Left cardiac atrium (tissue), 4 donors: ENCODE results near the gene ZNF516. TPM values are rescaled to one million over a fixed set of nuclear protein-coding genes. Genes with fewer than 3 reads are reported as not detected.

ENCODE experiments used
- ATAC-seq, 2 donors: fragments of 200-7000 bp; cut with Tn5 transposase; one replicate each; pipeline ENCODE4 v1.9.1; 2020; ENCODE audit warnings: mild to moderate bottlenecking in 2 of 2, moderate library complexity in 2 of 2
- DNase-seq: peaks from one replicate; pipeline ENCODE4 v3.0.0-alpha.2; 2020
- intact Hi-C, 2 donors: fragments of 100-400 bp; cut with DNase I; formaldehyde crosslinking; loops; one replicate each; pipeline versions ENCODE4 v1.14.1 to v1.15.1; 2022 to 2023
- total RNA-seq, 2 donors: library from RNA; stranded (reverse); fragmentation: NEBNext Ultra II Directional; extraction: Animal tissue kit (Norgen Biotek cat#: 25700); gene quantifications; one replicate each; pipeline ENCODE4 v1.2.1, GENCODE V29; 2021
- donor health status: DM: no; HTN: yes; CAD: no.
- donor health status: DM: no; HTN: yes; CAD: no; lungs with severe emphysema.
- donor health status: DM: yes; HTN: yes; CAD: no.
- donor health status: Dilated cardiomyopathy.

Gene ZNF516
- total RNA-seq, 2 donors from 2014 or later, result 14.9 to 15.7 TPM

DNA sequence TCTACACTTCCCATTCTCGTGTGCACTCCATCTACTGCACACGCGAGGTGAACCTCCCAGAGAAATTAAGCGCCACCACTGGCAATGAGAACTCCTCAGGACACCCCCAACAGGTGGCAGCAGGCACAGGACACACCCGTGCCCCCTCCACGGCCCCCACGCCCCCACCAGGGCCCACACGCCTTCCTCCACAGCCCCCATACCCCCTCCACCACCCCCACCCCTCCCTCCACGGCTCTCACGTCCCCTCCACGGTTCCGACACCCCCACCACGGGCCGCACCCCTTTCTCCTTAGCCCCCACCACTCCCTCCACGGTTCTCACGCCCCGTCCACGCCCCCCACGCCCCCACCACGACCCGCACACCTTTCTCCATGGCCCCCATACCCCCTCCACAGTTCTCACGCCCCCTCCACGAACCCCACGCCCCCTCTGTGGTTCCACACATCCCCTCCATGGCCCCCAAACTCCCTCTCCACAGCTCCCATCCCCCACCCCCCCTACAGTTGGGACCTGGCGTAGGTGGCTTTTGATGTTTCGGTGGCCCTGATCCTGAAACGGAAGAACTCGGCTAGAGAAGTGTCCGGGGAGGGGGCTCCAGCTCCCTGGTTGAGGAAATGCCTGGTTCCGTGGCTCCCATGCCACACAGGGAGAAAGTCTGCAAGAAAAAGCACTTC is 110.8 kb downstream of the ZNF516 start:
- no peak for ATAC-seq
- DNase-seq, result no peak
- intact Hi-C loops, result no loop called here

DNA sequence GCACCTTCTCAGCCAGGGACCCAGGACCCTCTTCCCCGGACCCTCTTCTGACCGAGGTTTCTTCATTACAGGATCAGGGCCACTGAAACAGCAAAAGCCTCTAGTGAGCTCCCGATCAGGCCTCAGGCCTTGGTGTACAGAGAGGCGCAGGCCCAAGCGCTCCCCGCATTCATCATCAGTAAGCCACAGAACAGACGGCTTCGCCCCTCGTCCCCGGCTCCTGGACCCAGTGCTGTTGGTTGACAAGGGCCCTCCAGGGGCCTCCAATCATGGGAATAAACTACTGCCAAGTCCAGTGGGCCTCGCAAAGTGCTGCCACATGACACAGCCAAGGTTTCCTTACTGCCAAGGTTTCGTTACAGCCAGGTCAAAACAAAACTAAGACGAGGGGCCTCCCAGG is 111.4 kb downstream of the ZNF516 start:
- ATAC-seq (no peak), DNase-seq (no peak)
- intact Hi-C loops, result no loop called here

DNA sequence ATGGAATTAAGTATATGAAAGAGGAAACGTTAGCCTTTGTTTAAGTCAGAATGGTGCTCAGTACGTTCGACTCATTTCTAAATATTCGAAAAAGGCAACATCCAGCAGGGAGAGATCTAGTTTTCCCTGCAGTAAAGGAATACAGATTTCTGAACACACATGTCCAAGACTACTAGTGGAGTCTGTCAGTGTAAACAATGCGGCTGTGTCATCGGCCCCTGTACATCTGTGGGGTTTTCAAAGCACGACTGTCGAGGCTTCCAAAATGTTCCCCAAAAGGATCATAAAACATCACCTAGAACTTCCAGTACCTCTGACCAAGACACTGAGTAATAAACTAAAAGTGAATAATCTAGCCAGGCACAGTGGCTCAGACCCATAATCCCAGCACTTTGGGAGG is 112.8 kb downstream of the ZNF516 start:
- ATAC-seq (no peak), DNase-seq (no peak)
- intact Hi-C loops, result no loop called here

DNA sequence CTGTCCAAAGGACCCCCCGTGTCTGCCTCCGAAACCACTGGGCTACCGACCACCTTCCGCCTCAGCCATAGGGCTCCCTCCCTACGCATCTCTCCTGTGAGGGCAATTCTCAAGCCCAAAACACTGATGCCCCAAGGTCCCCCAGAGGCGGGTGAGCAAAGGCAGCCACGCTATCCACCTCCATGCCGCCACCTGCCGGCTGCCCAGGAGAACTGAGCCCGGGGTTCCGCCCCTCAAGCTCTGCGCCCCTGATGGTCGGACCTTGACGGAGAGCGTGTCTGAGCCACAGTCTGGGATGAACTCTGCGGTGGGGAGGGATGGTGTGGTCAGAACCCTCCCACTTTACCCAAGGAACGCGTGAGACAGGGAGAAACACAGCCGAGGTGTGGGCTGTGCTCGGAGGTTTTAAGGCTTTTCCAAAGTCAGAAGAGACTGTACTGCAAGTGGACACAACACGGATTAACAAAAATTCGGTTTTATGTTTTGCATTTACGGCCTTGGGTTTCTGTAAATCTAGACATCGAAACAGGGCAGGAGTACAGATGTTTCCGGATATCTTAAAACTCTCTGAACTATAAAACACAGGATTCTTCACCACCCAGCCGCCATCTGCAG is 114.1 kb downstream of the ZNF516 start:
- intact Hi-C loops, result no loop called here
- no peak for ATAC-seq
- no peak for DNase-seq

DNA sequence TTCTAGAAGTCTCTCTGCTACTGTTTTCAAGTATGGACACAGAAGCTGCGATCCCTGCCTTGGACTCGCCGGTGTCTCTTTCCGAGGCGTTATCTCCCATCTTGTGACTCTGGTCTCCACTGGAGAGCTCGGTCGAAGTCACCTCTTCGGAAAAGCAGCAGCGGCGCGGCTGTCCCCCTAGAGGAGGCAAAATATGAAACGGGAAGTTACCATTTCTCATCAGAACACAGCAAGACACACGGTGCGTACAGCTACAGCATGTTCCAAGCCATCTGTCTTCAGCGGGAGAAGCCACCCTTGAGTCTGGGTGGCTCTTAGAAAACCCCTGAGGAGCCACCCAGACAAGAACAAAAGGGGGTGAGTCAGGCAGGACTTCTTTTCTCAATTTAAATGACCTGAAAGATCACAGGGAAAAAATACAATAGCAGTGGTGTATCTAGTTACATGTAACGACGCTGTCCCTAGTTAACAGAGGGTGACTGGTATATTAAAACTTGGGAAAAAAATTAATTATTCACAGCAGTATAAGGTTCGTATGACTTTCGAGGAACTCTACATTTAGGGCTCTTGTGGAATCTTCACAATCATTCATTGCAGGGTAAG is 114.8 kb downstream of the ZNF516 start:
- intact Hi-C loops, result no loop called here
- DNase-seq (no peak), ATAC-seq (no peak)

DNA sequence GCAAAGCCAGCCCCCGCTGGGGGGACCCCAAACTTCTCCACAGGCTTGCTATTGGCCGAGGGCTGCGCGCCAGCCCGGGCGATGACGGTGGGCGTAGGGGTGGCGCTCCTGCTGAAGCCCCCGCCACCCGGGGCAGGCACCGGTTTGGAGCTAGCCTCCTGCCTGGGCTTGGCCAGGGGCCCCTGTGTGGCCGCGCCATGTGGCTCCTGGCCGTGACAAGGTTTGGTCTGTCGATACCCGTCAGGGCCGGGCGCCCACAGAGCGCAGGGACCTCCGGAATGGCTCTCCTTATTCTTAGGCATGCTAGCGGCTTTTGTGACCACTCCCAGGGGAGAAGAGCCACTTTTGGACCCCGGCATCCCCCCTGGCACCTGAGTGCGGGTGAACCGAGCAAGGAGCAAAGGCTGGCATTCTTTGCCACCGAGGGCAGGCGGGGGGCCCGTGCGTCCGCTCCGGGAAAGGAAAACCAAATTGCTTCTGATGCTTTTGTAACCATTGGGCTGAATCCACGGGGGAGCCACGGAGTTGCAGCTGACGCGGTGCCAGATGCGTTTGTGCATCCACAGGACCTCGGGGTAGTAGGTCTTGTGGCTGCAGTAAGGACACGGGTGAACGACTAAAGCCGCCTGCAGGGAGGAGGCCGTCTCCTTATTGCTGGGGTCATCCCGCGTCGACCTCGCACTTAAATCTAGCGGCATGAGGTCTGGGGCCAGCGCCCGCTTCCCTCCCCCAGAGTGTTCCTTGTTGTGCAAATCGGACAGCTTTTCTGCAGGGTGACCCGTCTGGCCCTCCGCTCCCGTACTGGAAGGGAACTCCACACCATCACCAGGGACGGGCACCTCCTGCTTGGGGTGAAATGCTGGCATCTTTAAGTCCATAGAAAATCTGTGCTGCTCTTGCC is 115.6 kb downstream of the ZNF516 start:
- intact Hi-C loops, result no loop called here
- ATAC-seq, result no peak
- DNase-seq, result no peak

DNA sequence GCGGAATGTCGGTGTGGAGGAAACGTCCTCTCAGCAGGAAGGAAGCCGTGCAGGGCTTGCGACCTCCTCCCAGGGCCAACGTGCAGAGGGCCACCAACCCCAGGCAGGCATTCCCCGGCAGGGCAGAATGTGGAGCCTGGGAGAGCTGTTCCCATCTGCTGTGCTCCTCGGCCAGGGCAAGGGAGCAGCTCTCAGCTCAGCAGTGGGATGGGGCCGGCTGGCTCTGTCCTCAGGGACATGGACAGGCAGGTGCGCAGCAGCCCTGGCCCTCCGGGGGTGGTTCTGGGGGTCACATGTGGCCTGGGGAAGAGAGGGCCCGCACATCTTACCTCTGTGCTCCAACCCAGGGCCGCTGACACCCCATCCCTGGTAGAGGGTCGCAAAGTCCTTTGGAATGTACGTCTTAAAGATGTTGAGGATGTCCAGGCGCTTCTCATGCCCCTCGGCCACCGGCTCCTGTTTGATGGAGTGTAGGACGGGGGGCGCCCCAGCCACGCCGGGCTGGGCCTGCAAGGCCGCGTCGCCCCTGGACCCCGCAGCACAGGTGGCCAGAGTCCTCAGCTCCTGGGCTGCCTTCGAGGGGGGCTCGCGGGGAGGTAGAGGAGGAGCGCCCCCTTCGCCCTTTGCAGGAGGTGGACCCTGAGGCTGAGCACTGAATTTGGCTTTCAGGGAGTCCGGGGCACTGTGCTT is 116.4 kb downstream of the ZNF516 start:
- DNase-seq (no peak), ATAC-seq (no peak)
- intact Hi-C loops, result no loop called here

DNA sequence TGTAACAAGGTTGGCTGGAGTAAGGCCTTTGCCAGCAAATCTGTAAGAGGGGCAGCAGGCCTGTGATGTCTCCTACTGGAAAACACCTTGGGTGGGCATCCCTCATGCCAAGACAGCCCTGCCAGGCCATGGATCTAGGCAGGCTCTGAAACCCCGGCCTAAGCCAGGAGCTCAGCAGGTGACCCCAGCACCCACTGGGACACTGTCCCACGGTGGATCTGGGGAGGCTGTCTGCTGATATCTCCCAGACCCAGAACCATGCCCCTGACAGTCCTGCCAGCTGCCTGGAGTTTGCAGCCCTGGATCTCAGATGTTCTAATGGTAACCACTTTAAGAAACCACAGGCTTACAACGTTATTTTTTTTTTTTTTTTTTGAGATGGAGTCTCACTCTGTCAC is 117.7 kb downstream of the ZNF516 start:
- intact Hi-C loops, result no loop called here
- DNase-seq (no peak), ATAC-seq (no peak)

DNA sequence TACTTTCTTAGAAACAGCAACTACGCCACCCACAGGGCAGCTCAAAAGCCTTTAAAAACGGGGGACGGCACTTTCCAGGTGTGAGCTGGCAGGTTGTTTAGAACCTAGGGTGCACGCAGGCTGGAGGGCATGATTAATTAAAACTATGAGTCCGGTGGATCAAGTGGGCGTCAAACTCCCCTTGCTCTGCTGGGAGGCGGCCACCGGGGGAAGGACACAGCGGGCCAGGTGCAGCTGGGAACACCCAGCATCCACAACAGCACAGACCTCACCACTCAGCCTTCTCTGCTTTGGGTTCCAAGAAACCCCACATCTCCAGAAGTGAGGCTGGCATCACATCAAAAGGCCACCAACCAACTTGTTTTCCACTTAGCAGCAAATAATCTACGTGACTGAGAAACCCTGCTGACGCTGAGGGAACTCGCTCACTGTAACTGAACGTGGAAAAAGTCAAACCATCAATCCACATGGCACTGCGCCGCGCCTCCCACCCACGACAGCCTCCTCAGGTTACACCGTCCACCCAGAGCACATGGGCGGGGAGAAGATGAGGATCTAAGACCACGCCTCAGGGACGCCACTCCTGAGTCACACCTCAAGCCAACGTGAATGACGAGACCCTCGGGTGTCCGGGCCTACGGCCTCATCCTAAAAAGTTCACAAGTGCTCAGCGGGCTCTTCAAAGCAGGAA is 118.2 kb downstream of the ZNF516 start:
- intact Hi-C loops, result no loop called here
- ATAC-seq, result no peak
- DNase-seq, result no peak

DNA sequence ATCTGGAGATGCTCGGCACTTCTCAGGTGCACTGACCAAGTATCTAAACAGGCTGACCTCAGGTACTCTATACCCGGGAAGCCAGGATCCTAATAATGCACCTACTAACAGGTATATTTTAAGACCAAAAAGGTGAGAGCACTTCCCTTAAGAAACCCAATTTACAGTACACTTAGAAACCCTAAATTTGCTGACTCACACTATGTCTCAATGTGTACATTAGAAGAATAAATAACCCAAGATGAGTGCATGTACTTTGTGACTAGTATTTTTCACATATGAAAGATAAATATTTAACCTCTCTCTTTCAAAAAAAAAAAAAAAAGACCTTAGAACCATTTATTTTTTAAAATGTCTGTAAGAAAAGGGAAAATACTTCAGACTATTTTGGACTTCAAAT is 118.8 kb downstream of the ZNF516 start:
- DNase-seq (no peak), ATAC-seq (no peak)
- intact Hi-C loops, result no loop called here

DNA sequence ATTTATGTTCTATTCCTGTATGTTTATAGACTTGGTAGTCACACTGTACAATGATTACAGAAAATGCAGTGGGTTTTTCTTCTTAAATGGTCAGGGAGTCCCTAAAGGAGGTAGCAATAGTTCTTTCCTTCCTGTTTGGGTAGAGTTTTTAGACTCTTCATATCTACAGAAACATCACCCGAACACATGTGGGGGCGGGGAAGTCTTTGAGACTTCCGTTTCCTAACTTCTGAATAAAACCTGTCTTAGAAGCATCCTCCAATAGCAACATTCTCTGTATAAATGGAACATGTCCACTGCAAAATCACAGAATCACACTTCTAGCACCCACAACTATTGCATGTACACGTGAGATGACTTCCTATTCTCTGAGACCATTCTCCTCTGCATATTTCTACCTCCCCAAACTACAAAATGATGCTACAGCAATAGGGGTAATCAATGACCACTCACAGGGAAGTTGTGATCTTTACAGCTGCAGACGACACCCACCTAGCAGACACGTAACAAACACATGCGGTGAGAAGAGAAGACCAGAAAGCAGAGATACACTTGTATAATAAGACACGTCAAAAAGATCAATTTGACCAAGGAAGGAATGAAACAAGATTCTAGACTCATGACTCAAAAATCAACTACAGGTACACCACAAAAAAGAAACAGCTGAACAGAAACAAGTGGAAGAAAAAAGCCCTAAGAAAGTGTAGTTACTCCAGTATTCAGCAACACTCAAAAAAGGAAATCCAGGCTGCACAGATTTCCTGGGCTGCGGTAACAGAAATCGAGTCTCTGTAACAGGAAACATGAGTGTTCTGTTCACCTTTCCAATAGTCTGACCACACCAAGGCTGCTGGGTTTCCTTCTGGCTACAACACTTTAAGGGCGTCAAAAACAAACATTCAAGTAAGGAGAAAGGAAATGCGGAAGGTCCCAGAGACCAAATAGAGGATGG is 120.4 kb downstream of the ZNF516 start:
- intact Hi-C loops, result no loop called here
- ATAC-seq (no peak), DNase-seq (no peak)

DNA sequence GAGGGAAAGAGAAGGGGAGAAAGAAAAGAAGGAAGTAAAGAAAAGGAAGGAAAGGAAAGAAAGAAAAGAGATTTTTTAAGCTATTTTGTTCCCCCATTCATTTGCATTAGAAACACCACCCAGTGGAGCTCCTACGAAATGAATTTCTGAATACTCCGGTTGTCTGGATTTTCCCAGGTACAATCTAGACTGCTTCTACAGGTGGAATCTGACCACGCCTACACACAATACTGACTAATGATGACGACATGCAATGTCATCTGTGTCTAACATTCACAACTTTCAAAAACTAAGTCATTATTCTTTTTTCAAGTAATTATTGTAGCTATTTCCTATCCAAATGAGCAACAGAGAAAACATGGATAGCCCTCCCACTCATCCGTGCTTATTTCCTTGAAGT is 121.7 kb downstream of the ZNF516 start:
- intact Hi-C loops, result no loop called here
- no peak for ATAC-seq
- no peak for DNase-seq

DNA sequence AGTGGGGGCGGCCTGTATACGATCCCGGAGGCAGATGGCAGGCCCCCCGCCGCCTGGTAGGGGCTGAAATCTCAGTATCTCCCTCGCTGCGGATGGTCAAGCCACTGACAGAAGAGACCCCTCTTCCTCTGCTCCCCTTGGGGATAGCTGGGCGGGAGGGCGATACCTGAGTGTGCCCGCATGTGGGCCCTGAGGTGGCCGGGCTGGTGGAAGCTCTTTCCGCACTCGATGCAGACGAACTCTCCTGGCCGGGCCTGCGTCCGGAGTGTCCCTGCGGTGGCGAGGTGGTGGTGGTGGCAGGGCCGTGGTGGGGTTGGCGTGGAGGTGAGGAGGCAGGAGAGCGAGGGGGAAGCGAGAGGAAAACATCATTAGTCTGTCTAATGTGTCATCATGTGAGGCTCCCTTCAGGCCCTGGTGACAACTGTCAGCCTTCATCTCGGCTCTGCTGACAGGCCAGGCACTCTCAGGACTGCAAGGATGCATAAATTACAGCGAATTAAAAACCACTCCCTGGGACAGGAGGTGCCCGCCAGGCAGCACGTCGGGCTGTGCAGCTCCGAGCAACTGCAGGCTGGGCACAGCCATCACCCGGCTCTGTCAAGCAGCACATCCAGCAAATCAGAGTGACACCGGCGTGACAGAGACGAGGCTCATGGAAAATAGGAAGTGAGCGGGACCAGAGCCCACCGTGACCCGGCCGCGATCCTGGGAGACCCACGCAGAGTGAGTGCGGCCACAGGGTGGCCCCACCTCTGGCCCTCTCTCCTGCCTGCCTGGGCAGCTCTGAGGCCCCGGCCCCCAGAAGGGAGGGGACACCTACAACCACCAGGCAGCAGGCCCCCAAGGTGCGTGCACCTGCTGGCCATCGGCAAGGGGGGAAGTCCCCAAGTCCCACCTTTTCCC is 123.5 kb downstream of the ZNF516 start:
- DNase-seq (no peak), ATAC-seq (no peak)
- intact Hi-C loops, result no loop called here

DNA sequence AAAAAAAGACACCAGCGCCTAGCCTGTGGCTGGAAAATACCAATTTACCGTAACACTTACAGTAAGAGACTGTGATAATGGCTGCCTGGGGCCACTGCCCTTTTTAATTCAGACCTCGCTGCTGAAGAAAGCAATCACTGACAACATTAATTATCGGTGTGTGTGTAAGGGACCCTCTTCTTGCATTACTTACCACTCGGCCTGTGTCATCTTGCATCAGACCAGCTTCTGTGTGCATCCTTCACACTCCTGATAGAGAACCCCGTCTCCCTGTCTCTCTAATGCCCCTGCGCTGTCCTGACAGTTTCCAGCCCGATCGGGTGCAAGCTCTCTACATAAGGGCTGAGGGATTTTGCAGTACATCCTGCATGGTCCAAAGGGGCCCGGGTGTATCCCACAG is 124.4 kb downstream of the ZNF516 start:
- intact Hi-C loops, result no loop called here

DNA sequence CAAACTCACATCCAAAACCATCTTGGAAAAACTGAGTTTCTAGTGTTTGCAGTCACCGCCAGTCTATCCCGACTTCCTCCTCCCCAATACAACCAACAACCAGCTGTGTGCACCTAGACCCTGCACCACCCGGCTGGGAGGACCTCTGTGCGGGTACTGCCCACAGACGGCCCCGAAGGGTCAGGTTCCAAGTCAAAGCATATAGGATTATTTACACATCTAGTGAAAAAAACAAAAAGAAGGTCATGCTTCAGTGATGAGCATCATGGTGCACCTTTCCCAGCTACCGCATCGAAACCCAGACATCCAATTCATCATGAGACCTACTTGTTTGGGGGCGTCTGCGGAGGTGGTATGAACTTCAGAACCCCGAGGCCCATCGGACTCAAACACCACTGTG is 124.8 kb downstream of the ZNF516 start:
- no peak for DNase-seq
- intact Hi-C loops, result no loop called here

More for the DNA sequence above, 124.4 kb downstream of the ZNF516 start:
- no peak for ATAC-seq
- DNase-seq, result no peak

DNA sequence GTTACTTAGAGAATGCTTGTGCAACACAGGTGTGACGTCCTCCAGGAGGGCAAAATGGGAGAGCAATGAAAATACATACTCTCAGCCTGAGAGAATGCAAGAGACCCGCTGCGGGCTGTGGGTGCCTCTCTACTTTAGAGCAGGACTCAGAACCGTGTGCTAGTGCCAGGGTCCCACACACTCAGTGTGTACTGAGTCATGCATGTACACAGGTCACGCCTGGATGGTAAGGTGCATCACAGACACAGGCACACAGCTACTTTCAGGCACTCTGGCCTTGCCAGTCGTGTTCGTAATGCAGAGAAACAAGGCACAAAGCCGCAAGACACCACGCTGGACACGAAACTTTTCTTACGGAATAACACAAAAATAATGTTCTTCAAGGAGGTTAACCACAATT is 125.3 kb downstream of the ZNF516 start:
- intact Hi-C loops, result no loop called here
- DNase-seq (no peak), ATAC-seq (no peak)

More for the DNA sequence above, 124.8 kb downstream of the ZNF516 start:
- ATAC-seq, result no peak

DNA sequence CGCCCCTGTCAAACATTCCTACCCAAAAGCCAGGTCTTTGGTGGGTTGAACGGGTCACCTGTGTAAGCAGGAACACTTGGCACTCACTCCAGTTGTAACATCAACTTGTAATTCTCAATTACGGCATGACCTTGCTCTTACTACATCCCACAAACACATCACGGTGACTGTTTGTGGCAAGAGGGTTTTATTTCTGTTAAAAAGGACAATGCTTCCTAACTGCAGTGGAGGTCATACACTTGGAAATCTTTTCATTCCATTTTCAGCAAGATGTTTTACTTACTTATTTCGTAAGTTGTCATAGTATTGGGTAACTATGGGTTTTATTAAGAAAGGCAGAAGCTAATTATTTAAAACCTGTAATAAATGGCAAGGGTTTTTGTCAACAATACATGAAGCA is 126.1 kb downstream of the ZNF516 start:
- intact Hi-C loops, result no loop called here
- no peak for ATAC-seq
- DNase-seq, result no peak
